Suprapubic skin (tissue), 4 donors: ENCODE results near the gene NUDT9. TPM values are rescaled to one million over a fixed set of nuclear protein-coding genes. Genes with fewer than 3 reads are reported as not detected.
A peak's percentile ranks its signal among the peaks of the same experiment; 100 is the strongest.
"Not testable (repeated sequence)": the region's sequence is repeated elsewhere in the genome, so short reads cannot be mapped to it uniquely, and the experiment has no call there.

Experiments
- DNase-seq, 2 donors: peaks; one replicate each; pipeline ENCODE4 v3.0.0-alpha.2; 2019; ENCODE audit warnings: low spot score in 2 of 2
- H3K27ac ChIP-seq: fragments of 200-600 bp; sonication (generic); one replicate; pipeline ENCODE4 v1.5.1; 2019
- H3K27me3 ChIP-seq: fragments of 200-600 bp; sonication (generic); one replicate; pipeline ENCODE4 v1.5.1; 2019
- H3K36me3 ChIP-seq: fragments of 200-600 bp; sonication (generic); one replicate; pipeline ENCODE4 v1.5.1; 2019
- H3K4me1 ChIP-seq: fragments of 200-600 bp; sonication (generic); one replicate; pipeline ENCODE4 v1.5.1; 2019
- H3K4me3 ChIP-seq: fragments of 200-600 bp; sonication (generic); one replicate; pipeline ENCODE4 v1.5.1; 2019; ENCODE audit warnings: mild to moderate bottlenecking
- H3K9me3 ChIP-seq: fragments of 200-600 bp; sonication (generic); one replicate; pipeline ENCODE4 v1.5.1; 2019
- EP300 ChIP-seq: sonication (generic); formaldehyde crosslinking; IDR thresholded peaks from one replicate; pipeline ENCODE4 v1.6.1; 2017; ENCODE audit warnings: antibody characterized with exemption
- POLR2A ChIP-seq, 2 donors: fragments of 450-650 bp; IDR thresholded peaks; one replicate each; pipeline ENCODE4 v1.6.1; 2017; ENCODE audit warnings: antibody characterized with exemption in 2 of 2, mild to moderate bottlenecking in 2 of 2, moderate library complexity in 2 of 2
- POLR2AphosphoS5 ChIP-seq, 3 donors: sonication (generic); formaldehyde crosslinking; IDR thresholded peaks; one replicate each; pipeline ENCODE4 v1.6.1; 2017; ENCODE audit warnings: antibody characterized with exemption in 3 of 3
- whole genome bisulfite sequencing: methylation state at CpG from one replicate; pipeline ENCODE4 v1.1.5; 2018; 5-methylcytosine and 5-hydroxymethylcytosine counted together
- total RNA-seq, 4 donors: library from RNA; depleted of rRNA; stranded (reverse); fragments of >200 nt; gene quantifications; one replicate each; pipeline ENCODE4 v1.1.0, GENCODE V29; 2016
- TF ChIP-seq, protein P1 (sequence below), 2 donors: fragments of 200-600 bp in 1 of 2; fragments of 450-650 bp in 1 of 2; sonication (generic) in 1 of 2; IDR thresholded peaks; one replicate each; pipeline ENCODE4 v1.5.1; 2016 to 2019; ENCODE audit warnings: antibody characterized with exemption in 2 of 2, mild to moderate bottlenecking in 1 of 2, moderate library complexity in 1 of 2

NUDT9 gene
- total RNA-seq, 4 donors from 2014 or later = 11.9 to 31.5 (median 15.6) TPM

DNA sequence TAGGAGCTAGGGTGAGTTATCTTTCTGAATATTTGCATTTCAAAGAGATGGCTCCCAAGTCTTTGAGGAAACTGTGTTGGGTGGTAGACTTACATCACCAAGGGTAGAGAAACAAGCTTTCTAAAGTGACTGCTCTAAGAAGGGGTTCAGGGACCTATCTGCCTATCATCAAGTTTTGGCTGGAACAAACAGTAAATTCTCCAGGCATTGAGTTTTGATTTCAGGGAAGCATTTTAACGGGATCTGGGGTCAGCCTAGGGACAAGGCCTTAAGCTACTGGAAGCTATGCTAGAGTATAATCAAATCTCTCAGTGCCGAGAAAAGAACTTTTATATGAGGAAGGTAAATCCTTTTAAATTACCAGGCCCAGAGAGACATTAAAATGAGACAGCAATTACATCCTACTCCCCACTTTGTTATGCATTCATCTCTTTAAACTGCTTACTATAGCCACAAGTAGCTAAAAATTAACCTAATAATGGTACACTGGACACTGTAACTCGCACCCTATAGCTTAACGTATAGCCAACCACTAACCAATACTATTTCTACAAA is 2.0 kb upstream of the NUDT9 start:
- 71% methylated on average over 4 of the region's 4 CpGs for WGBS
- no peaks in the 10 kb centered on the region for H3K27me3 ChIP-seq
- H3K4me3 ChIP-seq = no peak overlapping the region
- peaks cover 28% of the 10 kb centered on the region for H3K4me1 ChIP-seq
- TF ChIP-seq, protein P1, sequence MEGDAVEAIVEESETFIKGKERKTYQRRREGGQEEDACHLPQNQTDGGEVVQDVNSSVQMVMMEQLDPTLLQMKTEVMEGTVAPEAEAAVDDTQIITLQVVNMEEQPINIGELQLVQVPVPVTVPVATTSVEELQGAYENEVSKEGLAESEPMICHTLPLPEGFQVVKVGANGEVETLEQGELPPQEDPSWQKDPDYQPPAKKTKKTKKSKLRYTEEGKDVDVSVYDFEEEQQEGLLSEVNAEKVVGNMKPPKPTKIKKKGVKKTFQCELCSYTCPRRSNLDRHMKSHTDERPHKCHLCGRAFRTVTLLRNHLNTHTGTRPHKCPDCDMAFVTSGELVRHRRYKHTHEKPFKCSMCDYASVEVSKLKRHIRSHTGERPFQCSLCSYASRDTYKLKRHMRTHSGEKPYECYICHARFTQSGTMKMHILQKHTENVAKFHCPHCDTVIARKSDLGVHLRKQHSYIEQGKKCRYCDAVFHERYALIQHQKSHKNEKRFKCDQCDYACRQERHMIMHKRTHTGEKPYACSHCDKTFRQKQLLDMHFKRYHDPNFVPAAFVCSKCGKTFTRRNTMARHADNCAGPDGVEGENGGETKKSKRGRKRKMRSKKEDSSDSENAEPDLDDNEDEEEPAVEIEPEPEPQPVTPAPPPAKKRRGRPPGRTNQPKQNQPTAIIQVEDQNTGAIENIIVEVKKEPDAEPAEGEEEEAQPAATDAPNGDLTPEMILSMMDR (IDR thresholded peaks at IDR 0.05) = no peak
- TF ChIP-seq POLR2AphosphoS5 (IDR thresholded peaks at IDR 0.05) = no peak
- TF ChIP-seq EP300 = no peak
- TF ChIP-seq POLR2A (IDR thresholded peaks at IDR 0.05) = no peak
- no peaks in the 10 kb centered on the region for H3K36me3 ChIP-seq
- no peak overlapping the region for H3K27ac ChIP-seq
- H3K9me3 ChIP-seq = no peaks in the 10 kb centered on the region
- no peak for DNase-seq

DNA sequence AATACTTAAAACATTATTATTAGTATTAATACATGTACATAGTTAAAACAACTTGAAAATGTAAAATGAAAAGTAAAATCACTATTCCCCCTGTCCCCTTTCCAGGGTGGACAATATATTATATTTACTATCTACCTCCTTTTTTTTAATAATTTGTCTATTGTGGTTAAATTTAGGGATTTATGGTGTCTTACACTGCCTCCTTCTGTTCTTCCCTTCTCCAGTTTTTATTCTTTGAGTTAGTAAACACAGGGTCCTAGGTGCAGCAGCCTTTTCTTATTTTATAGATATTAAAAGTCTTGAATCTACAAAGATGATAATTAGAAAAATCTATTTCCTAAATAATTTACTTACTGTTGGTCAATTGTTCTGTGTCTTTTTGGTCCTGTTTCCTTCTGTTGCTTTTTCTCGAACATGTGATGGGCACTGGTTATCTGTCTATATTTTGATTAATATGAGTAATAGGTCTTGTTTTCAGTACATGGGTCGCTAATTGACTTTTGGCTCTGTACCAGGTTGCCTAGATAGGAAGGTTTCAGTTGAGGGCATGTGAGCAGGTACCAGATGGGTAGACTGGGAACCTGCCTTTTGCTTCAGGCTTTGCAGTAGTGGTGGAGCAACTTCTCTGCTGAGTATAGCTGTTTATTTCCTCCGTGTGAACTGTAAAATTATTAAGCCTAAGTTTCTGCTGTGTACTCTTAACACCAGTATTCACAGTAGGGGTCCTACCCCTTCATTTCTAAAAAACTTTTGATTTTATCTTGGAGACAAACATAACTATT is 1.1 kb downstream of the NUDT9 start:
- no peaks in the 10 kb centered on the region for H3K36me3 ChIP-seq
- H3K4me3 ChIP-seq = peak overlapping the region; percentile 67
- H3K27me3 ChIP-seq = no peaks in the 10 kb centered on the region
- DNase-seq = no peak
- TF ChIP-seq, protein P1 (IDR thresholded peaks at IDR 0.05) = no peak
- no peak for TF ChIP-seq POLR2A (IDR thresholded peaks at IDR 0.05)
- no peak for TF ChIP-seq POLR2AphosphoS5 (IDR thresholded peaks at IDR 0.05)
- peak overlapping the region; percentile 93 for H3K27ac ChIP-seq
- H3K4me1 ChIP-seq = peaks cover 28% of the 10 kb centered on the region
- 8% methylated on average over 3 of the region's 3 CpGs for WGBS
- H3K9me3 ChIP-seq = no peaks in the 10 kb centered on the region

DNA sequence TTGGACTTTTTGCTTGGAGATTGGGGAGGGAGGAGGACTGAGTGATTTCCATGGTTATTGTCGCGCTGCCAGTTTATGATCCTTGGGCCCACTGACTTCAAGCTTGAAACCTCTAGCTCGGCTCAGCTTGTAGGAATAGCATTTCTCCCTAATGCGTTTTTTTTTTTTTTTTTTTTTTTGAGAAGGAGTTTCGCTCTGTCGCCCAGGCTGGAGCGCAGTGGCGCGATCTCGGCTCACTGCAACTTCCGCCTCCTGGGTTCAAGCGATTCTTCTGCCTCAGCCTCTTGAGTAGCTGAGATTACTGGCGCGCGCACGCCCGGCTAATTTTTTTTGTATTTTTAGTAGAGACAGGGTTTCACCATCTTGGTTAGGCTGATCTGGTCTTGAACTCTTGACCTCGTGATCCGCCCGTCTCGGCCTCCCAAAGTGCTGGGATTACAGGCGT is 1.7 kb downstream of the NUDT9 start:
- 90% methylated on average over 22 of the region's 22 CpGs for WGBS
- H3K27me3 ChIP-seq, H3K9me3 ChIP-seq, H3K27ac ChIP-seq, H3K36me3 ChIP-seq, DNase-seq: not testable (repeated sequence)
- H3K4me1 ChIP-seq = peaks cover 28% of the 10 kb centered on the region
- peak overlapping the region; percentile 67 for H3K4me3 ChIP-seq

DNA sequence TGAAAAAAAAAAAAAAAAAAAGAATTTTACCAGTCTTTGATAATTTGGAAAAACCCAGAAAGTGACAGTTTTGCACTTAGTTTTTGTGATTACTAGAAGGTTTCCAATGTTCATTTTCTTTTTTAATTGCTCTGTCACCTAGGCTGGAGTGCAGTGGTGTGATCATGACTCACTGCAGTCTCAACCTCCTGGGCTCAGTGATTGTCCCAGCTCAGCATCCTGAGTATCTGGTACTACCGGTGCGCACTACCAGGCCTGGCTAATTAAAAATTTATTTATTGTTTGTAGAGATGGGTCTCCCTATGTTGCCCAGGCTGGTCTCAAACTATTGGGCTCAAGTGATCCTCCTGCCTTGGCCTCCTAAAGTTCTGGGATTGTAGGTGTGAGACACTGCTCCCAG is 3.3 kb downstream of the NUDT9 start:
- Histone ChIP-seq H3K36me3 (no peaks in the 10 kb centered on the region), H3K27ac (no peak overlapping the region), H3K9me3 (no peaks in the 10 kb centered on the region), H3K4me1 (peaks cover 28% of the 10 kb centered on the region), H3K4me3 (no peak overlapping the region), H3K27me3 (no peaks in the 10 kb centered on the region)
- TF ChIP-seq POLR2A (IDR thresholded peaks at IDR 0.05) (no peak), EP300 (no peak), POLR2AphosphoS5 (IDR thresholded peaks at IDR 0.05) (no peak)
- TF ChIP-seq, protein P1 (IDR thresholded peaks at IDR 0.05) = no peak
- WGBS = 92% methylated on average over 2 of the region's 2 CpGs
- no peak for DNase-seq

DNA sequence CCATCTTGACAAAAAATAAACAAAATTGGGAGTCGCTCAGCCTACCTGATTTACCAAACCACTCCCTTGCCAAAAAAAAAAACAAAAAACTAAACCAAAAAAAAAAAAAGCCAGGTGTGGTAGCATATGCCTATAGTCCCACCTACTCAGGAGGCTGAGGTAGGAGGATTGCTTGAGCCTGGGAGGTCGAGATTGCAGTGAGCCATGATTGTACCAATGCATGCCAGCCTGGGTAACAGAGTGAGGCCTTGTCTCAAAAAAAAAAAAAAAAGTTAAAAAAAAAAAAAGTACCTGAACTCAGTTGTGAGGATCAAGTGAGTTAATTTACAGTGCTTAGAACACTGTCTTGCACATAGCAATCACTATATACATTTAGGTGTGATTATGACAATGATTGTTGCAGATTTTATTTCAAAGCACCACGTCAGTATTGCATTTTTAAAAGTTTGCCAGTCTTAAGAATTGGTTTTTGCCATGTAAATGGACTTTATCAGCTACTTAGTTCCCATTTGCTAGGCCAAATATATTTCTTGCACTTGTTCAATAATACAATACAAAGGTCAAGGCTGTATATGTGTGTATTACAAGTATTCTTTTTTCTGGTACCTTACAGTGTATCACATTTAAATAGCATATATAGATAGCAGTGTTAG is 4.6 kb downstream of the NUDT9 start:
- 90% methylated on average over 3 of the region's 3 CpGs for WGBS
- H3K4me3 ChIP-seq = no peak overlapping the region
- TF ChIP-seq POLR2A (IDR thresholded peaks at IDR 0.05) = no peak
- no peak for TF ChIP-seq EP300
- TF ChIP-seq, protein P1 (IDR thresholded peaks at IDR 0.05) = no peak
- TF ChIP-seq POLR2AphosphoS5 (IDR thresholded peaks at IDR 0.05) = no peak
- no peaks in the 10 kb centered on the region for H3K9me3 ChIP-seq
- DNase-seq = no peak
- H3K27me3 ChIP-seq = no peaks in the 10 kb centered on the region
- peaks cover 20% of the 10 kb centered on the region for H3K4me1 ChIP-seq
- no peak overlapping the region for H3K27ac ChIP-seq
- H3K36me3 ChIP-seq = no peaks in the 10 kb centered on the region
